Mesothelial cell of epicardium (in vitro differentiated cells): ENCODE data around the gene ASCC3. TPM values are rescaled to one million over a fixed set of nuclear protein-coding genes. Genes with fewer than 3 reads are reported as not detected.

ENCODE experiments used
- DNase-seq, 2 experiments: peaks; one replicate each; pipeline ENCODE4 v3.0.0; 2021; ENCODE audit warnings: low spot score in 2 of 2; ENCODE audit not compliant: unreplicated experiment in 2 of 2
- H3K27ac Mint-ChIP-seq: 2 replicates; pipeline ENCODE4 v1.8.0; 2021; ENCODE audit warnings: mixed read lengths
- H3K27me3 Mint-ChIP-seq: 2 replicates; pipeline ENCODE4 v1.8.0; 2021; ENCODE audit warnings: low read depth, mixed read lengths
- H3K36me3 Mint-ChIP-seq: 2 replicates; pipeline ENCODE4 v1.8.0; 2021; ENCODE audit warnings: mixed read lengths
- H3K4me1 Mint-ChIP-seq: 2 replicates; pipeline ENCODE4 v1.8.0; 2021; ENCODE audit warnings: mixed read lengths
- H3K4me3 Mint-ChIP-seq: 2 replicates; pipeline ENCODE4 v1.8.0; 2021; ENCODE audit warnings: mild to moderate bottlenecking, moderate library complexity, mixed read lengths
- H3K9me3 Mint-ChIP-seq: 2 replicates; pipeline ENCODE4 v1.8.0; 2021; ENCODE audit warnings: mixed read lengths
- CTCF ChIP-seq: fragments of 200-600 bp; sonication (generic); IDR thresholded peaks from one replicate; pipeline ENCODE4 v1.5.0; 2021; ENCODE audit warnings: antibody characterized with exemption; ENCODE audit not compliant: unreplicated experiment
- total RNA-seq: library from RNA; stranded (reverse); gene quantifications from 3 replicates; pipeline ENCODE4 v1.2.1, GENCODE V29; 2021

Gene ASCC3
- total RNA-seq, 1 donor from 2014 or later, result 47.7 TPM

- no peak for DNase-seq
- no peak for TF ChIP-seq CTCF
- Mint-ChIP-seq H3K36me3 (no peaks in the 10 kb centered on the region), H3K4me1 (no peaks in the 10 kb centered on the region), H3K27me3 (no peaks in the 10 kb centered on the region), H3K9me3 (peaks cover 3% of the 10 kb centered on the region), H3K4me3 (no peak overlapping the region), H3K27ac (no peak overlapping the region)
Observed at GRCh38 chr6:100905067-100905466, 23.9 kb upstream of the ASCC3 start.

GRCh38 chr6:100904316-100904715, 23.2 kb upstream of the ASCC3 start:
- no peaks in the 10 kb centered on the region for H3K27me3 Mint-ChIP-seq
- no peak for DNase-seq
- no peak for TF ChIP-seq CTCF
- no peak overlapping the region for H3K4me3 Mint-ChIP-seq
- peaks cover under 1% of the 10 kb centered on the region for H3K9me3 Mint-ChIP-seq
- no peaks in the 10 kb centered on the region for H3K4me1 Mint-ChIP-seq
- no peaks in the 10 kb centered on the region for H3K36me3 Mint-ChIP-seq
- no peak overlapping the region for H3K27ac Mint-ChIP-seq

- H3K36me3 Mint-ChIP-seq, result no peaks in the 10 kb centered on the region
- H3K27ac Mint-ChIP-seq, result no peak overlapping the region
- H3K4me1 Mint-ChIP-seq, result no peaks in the 10 kb centered on the region
- no peak for DNase-seq
- H3K27me3 Mint-ChIP-seq, result no peaks in the 10 kb centered on the region
- no peak for TF ChIP-seq CTCF
- peaks cover 5% of the 10 kb centered on the region for H3K9me3 Mint-ChIP-seq
- H3K4me3 Mint-ChIP-seq, result no peak overlapping the region
Observed at GRCh38 chr6:100901582-100901981, 20.5 kb upstream of the ASCC3 start.

GRCh38 chr6:100899202-100899601, 18.1 kb upstream of the ASCC3 start:
- Mint-ChIP-seq H3K27ac (no peak overlapping the region), H3K4me1 (no peaks in the 10 kb centered on the region), H3K9me3 (peaks cover 5% of the 10 kb centered on the region), H3K27me3 (no peaks in the 10 kb centered on the region), H3K36me3 (no peaks in the 10 kb centered on the region), H3K4me3 (no peak overlapping the region)
- no peak for TF ChIP-seq CTCF
- DNase-seq, result no peak

GRCh38 chr6:100897671-100898070, 16.5 kb upstream of the ASCC3 start:
- H3K9me3 Mint-ChIP-seq, result peaks cover 5% of the 10 kb centered on the region
- no peaks in the 10 kb centered on the region for H3K4me1 Mint-ChIP-seq
- no peak overlapping the region for H3K4me3 Mint-ChIP-seq
- H3K36me3 Mint-ChIP-seq, result no peaks in the 10 kb centered on the region
- H3K27ac Mint-ChIP-seq, result no peak overlapping the region
- DNase-seq, result no peak
- no peaks in the 10 kb centered on the region for H3K27me3 Mint-ChIP-seq
- TF ChIP-seq CTCF, result no peak

GRCh38 chr6:100893743-100894142, 12.6 kb upstream of the ASCC3 start:
- no peaks in the 10 kb centered on the region for H3K36me3 Mint-ChIP-seq
- no peak for TF ChIP-seq CTCF
- no peak overlapping the region for H3K4me3 Mint-ChIP-seq
- no peaks in the 10 kb centered on the region for H3K27me3 Mint-ChIP-seq
- H3K9me3 Mint-ChIP-seq, result peaks cover 1% of the 10 kb centered on the region
- no peak overlapping the region for H3K27ac Mint-ChIP-seq
- DNase-seq, result no peak
- H3K4me1 Mint-ChIP-seq, result peaks cover 9% of the 10 kb centered on the region
